Right lobe of liver (tissue), 6 donors: ENCODE results near the gene CCDC152. TPM values are rescaled to one million over a fixed set of nuclear protein-coding genes. Genes with fewer than 3 reads are reported as not detected.
"Not testable (repeated sequence)": the region's sequence is repeated elsewhere in the genome, so short reads cannot be mapped to it uniquely, and the experiment has no call there.

ENCODE experiments used
- ATAC-seq, 4 donors: fragments of 200-7000 bp; cut with Tn5 transposase; one replicate each; pipeline ENCODE4 v1.9.1; 2020; ENCODE audit warnings: mild to moderate bottlenecking in 4 of 4, moderate library complexity in 4 of 4
- DNase-seq, 3 donors: peaks; one replicate each; pipeline ENCODE4 v3.0.0-alpha.2; 2020
- H3K27ac ChIP-seq, 3 donors: fragments of 200-600 bp; one replicate each; pipeline ENCODE4 v1.8.0; 2022
- H3K27me3 ChIP-seq, 2 donors: fragments of 200-600 bp; one replicate each; pipeline ENCODE4 v1.8.0; 2022
- H3K36me3 ChIP-seq, 4 donors: fragments of 200-600 bp; sonication (generic) in 1 of 4; one replicate each; pipeline versions ENCODE4 v1.5.1 to v1.8.0; 2017 to 2022; ENCODE audit warnings: control low read depth in 1 of 4
- H3K4me1 ChIP-seq, 4 donors: fragments of 200-600 bp; sonication (generic) in 1 of 4; one replicate each; pipeline versions ENCODE4 v1.5.1 to v1.8.0; 2017 to 2022; ENCODE audit warnings: control low read depth in 1 of 4
- H3K4me3 ChIP-seq, 3 donors: fragments of 200-600 bp; one replicate each; pipeline ENCODE4 v1.8.0; 2022
- H3K9me3 ChIP-seq, 4 donors: fragments of 200-600 bp; sonication (generic) in 1 of 4; one replicate each; pipeline versions ENCODE4 v1.5.1 to v1.8.0; 2017 to 2022; ENCODE audit warnings: control low read depth in 1 of 4
- POLR2A ChIP-seq: fragments of 450-650 bp; IDR thresholded peaks from one replicate; pipeline ENCODE4 v1.6.1; 2017; ENCODE audit warnings: antibody characterized with exemption, mild to moderate bottlenecking
- WGBS: methylation state at CpG from one replicate; pipeline ENCODE4 v1.1.6; 2018; ENCODE audit warnings: low coverage, low lambda C conversion rate; ENCODE audit not compliant: insufficient coverage; ENCODE audit errors: missing lambda C conversion rate; 5-methylcytosine and 5-hydroxymethylcytosine counted together
- intact Hi-C, 2 donors: fragments of 100-400 bp; cut with DNase I; formaldehyde crosslinking; loops; one replicate each; pipeline versions ENCODE4 v1.11.2 to v1.14.1; 2022
- total RNA-seq, 6 experiments: library from RNA; depleted of rRNA in 2 of 6; stranded (reverse); fragments of >200 nt in 2 of 6; fragmentation: NEBNext Ultra II Directional in 3 of 6; extraction: Animal tissue kit (Norgen Biotek cat#: 25700) in 3 of 6; gene quantifications; one replicate each; pipeline versions ENCODE4 v1.1.0 to v1.2.4, GENCODE V29; 2016 to 2023
- TF ChIP-seq, protein P1 (sequence below), 4 donors: fragments of 200-600 bp in 3 of 4; fragments of 450-650 bp in 1 of 4; IDR thresholded peaks; one replicate each; pipeline versions ENCODE4 v1.5.1 to v1.8.0; 2016 to 2022; ENCODE audit warnings: antibody characterized with exemption in 4 of 4, mild to moderate bottlenecking in 2 of 4
- donor health status: DM: no; HTN: yes; CAD: no.
- donor health status: DM: no; HTN: no; CAD: no.
- donor health status: DM: no; HTN: no; CAD: no.
- donor health status: DM: no; HTN: yes; CAD: no.
- donor health status: DM: no; HTN: yes; CAD: no.

The CCDC152 gene
- total RNA-seq, 6 experiments from 2014 or later = 0.06 to 1.2 (median 0.42) TPM; not detected in 1

DNA sequence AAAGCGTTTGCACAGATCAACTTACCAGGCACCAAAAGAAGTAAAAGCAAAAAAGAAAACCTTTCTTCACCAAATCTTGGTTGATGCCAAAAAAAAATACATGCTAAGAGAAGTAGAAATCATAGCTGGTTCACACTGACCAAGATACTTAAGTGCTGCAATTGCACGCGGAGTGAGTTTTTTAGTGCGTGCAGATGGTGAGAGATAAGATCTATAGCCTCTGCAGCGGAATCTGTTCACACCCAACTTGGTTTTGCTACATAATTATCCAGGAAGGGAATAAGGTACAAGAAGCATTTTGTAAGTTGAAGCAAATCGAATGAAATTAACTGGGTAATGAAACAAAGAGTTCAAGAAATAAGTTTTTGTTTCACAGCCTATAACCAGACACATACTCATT, 36.4 kb upstream of the CCDC152 start:
- H3K9me3 ChIP-seq = no peaks in the 10 kb centered on the region
- WGBS = 46% methylated on average over 6 of the region's 6 CpGs
- no peak for ATAC-seq

DNA sequence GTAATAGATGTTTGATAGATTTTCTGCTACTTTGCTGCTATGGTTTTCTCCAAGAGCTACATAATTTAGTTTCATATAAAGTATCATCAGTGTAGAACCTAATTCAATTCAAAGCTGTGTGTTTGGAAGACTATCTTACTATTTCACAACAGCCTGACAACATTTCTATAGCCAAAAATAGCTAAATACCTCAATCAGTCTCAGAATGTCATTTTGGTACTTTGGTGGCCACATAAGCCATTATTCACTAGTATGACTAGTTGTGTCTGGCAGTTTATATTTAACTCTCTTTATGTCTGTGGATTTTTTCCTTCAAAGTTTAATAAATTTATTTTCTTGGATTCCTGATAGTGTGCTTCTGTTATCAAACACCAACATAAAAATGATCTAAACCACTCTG, 35.1 kb upstream of the CCDC152 start:
- DNase-seq (no peak), ATAC-seq (no peak)
- intact Hi-C loops = no loop called here
- no peaks in the 10 kb centered on the region for H3K9me3 ChIP-seq
- no peaks in the 10 kb centered on the region for H3K27me3 ChIP-seq
- H3K36me3 ChIP-seq = peaks cover 0 to 19% (median 2%) of the 10 kb centered on the region in 4 donors
- H3K4me1 ChIP-seq = no peaks in the 10 kb centered on the region
- H3K27ac ChIP-seq = no peak overlapping the region
- H3K4me3 ChIP-seq = no peak overlapping the region
- no peak for TF ChIP-seq POLR2A
- TF ChIP-seq, protein P1, sequence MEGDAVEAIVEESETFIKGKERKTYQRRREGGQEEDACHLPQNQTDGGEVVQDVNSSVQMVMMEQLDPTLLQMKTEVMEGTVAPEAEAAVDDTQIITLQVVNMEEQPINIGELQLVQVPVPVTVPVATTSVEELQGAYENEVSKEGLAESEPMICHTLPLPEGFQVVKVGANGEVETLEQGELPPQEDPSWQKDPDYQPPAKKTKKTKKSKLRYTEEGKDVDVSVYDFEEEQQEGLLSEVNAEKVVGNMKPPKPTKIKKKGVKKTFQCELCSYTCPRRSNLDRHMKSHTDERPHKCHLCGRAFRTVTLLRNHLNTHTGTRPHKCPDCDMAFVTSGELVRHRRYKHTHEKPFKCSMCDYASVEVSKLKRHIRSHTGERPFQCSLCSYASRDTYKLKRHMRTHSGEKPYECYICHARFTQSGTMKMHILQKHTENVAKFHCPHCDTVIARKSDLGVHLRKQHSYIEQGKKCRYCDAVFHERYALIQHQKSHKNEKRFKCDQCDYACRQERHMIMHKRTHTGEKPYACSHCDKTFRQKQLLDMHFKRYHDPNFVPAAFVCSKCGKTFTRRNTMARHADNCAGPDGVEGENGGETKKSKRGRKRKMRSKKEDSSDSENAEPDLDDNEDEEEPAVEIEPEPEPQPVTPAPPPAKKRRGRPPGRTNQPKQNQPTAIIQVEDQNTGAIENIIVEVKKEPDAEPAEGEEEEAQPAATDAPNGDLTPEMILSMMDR (IDR thresholded peaks at IDR 0.05) = no peak

More for the DNA sequence above, 36.4 kb upstream of the CCDC152 start:
- Histone ChIP-seq H3K4me1 (no peaks in the 10 kb centered on the region), H3K36me3 (peaks cover 0 to 19% (median 2%) of the 10 kb centered on the region in 4 donors), H3K4me3 (no peak overlapping the region), H3K27me3 (no peaks in the 10 kb centered on the region), H3K27ac (no peak overlapping the region)
- no peak for DNase-seq
- intact Hi-C loops = no loop called here
- TF ChIP-seq POLR2A = no peak
- TF ChIP-seq, protein P1 (IDR thresholded peaks at IDR 0.05) = no peak

DNA sequence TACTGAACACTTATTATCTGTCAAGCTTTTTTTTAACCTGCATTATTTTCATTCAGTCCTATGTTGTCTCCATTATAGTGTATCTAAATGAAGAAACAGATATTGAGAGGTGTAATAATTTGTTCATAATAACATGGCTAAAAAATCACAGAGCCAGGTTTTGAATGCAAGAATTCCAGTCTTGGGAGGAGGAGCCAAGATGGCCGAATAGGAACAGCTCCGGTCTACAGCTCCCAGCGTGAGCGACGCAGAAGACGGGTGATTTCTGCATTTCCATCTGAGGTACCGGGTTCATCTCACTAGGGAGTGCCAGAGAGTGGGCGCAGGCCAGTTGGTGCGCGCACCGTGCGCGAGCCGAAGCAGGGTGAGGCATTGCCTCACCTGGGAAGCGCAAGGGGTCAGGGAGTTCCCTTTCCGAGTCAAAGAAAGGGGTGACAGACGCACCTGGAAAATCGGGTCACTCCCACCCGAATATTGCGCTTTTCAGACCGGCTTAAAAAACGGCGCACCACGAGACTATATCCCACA, 22.0 kb upstream of the CCDC152 start:
- WGBS = 100% methylated on average over 1 of the region's 24 CpGs
- DNase-seq, H3K27ac ChIP-seq, H3K36me3 ChIP-seq, H3K27me3 ChIP-seq, intact Hi-C loops, H3K4me3 ChIP-seq, ATAC-seq, H3K4me1 ChIP-seq, H3K9me3 ChIP-seq: not testable (repeated sequence)

DNA sequence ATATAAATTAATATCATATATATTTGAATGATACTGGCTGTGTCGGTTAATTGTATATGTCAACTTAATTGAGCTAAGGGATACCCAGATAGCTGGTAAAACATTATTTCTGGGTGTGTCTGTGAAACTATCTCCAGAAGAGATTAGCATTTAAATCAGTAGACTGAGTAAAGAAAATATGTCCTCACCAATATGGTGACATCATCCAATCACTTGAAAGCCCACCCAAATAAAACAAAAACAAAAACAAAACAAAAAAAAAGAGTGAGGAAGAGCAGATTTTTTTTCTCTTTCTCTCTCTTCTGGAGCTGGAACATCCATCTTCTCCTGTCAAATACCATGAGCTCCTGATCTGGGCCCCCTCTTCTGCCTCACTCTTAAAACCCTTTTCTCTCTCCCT, 15.7 kb upstream of the CCDC152 start:
- DNase-seq (no peak), ATAC-seq (no peak)
- intact Hi-C loops = no loop called here
- no peaks in the 10 kb centered on the region for H3K36me3 ChIP-seq
- 100% methylated on average over 1 of the region's 1 CpG for WGBS
- TF ChIP-seq, protein P1 (IDR thresholded peaks at IDR 0.05) = no peak
- TF ChIP-seq POLR2A = no peak
- H3K4me3 ChIP-seq = no peak overlapping the region
- no peaks in the 10 kb centered on the region for H3K4me1 ChIP-seq
- no peaks in the 10 kb centered on the region for H3K27me3 ChIP-seq
- H3K9me3 ChIP-seq = no peaks in the 10 kb centered on the region
- H3K27ac ChIP-seq = no peak overlapping the region

DNA sequence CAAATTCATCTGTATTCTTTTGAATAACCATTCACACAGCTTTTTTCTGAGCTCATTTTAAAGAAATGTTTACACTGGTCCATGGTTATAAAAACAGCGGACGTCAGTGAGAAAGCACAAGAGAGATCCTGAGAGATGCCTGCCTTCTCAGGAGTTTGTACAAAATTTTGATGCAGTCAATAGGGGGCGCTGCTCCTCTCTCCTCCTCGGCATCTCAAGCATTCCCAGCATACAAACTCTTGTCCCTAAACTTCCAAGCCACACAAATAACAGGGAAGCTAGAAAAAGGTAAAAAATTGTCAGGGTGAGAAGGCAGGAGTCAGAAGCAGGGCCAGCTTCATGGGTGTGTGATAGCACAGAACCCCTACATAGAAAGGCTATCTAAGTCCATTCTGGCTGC, 11.2 kb upstream of the CCDC152 start:
- ATAC-seq = no peak
- no peak overlapping the region for H3K4me3 ChIP-seq
- no peak overlapping the region for H3K27ac ChIP-seq
- H3K9me3 ChIP-seq = no peaks in the 10 kb centered on the region
- intact Hi-C loops = no loop called here
- no peaks in the 10 kb centered on the region for H3K36me3 ChIP-seq
- TF ChIP-seq, protein P1 (IDR thresholded peaks at IDR 0.05) = peak in 2 of 4 donors; percentile 0 to 20
- TF ChIP-seq POLR2A = no peak
- 27% methylated on average over 4 of the region's 4 CpGs for WGBS
- no peaks in the 10 kb centered on the region for H3K4me1 ChIP-seq
- DNase-seq = no peak
- no peaks in the 10 kb centered on the region for H3K27me3 ChIP-seq
